GM19351 (cell line): ENCODE results near the gene ST3GAL3.

Experiments used
- ATAC-seq: cut with Tn5 transposase; IDR thresholded peaks from one replicate; pipeline ENCODE4 v1.9.1; 2021; ENCODE audit warnings: mild to moderate bottlenecking, moderate library complexity; ENCODE audit not compliant: unreplicated experiment

ST3GAL3 gene

DNA sequence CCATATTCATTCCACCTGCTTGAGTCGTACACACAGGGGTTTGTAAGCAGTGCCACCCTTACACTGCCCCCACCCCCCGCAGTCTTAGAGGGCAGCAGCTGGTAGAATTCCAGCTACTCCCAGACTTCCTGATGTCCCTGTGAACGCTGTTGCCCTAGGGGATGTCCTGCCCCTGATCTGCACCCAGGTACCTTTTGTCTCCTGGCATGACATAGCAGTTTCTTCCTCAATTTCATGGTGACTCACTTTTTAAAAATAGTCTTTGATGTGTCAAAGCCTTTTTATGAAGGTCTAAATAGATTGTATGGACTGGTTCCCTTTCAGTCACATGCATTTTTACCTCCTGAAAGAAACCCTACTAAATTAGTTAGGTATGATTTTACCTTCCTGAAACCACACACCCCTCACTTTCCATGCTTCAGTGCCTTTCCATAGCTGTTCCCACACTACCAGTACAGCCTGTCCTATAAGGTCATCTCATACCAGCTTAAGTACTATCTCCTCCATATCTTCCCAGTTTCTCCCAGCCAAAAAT, 76.4 kb downstream of the ST3GAL3 start:
- ATAC-seq: no peak

GRCh38 chr1:43786201-43786958, 79.0 kb downstream of the ST3GAL3 start:
- ATAC-seq: no peak

DNA sequence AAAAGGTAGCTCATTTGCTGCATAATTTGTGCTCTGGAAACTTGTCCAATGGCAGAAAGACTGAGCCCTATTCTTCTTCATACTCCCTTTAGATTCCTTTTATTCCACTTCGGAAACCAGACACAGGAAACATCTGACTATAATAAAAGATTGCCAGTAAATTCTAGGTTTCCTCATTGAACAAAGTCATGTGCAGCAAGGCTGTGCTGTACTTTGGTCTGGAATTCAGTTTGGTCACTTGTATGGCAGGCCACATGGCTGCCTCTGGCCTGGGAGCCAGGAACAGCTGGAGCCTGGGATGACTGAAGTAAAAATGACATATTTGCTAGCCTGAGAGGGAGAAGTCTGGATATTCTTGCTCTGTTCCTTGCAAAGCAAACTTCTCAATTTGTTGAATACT, 79.6 kb downstream of the ST3GAL3 start:
- ATAC-seq: no peak

GRCh38 chr1:43789604-43790550, 82.5 kb downstream of the ST3GAL3 start:
- ATAC-seq: no peak

- no peak for ATAC-seq
These were observed 83.9 kb downstream of the ST3GAL3 start for GRCh38 chr1:43791243-43791642.

DNA sequence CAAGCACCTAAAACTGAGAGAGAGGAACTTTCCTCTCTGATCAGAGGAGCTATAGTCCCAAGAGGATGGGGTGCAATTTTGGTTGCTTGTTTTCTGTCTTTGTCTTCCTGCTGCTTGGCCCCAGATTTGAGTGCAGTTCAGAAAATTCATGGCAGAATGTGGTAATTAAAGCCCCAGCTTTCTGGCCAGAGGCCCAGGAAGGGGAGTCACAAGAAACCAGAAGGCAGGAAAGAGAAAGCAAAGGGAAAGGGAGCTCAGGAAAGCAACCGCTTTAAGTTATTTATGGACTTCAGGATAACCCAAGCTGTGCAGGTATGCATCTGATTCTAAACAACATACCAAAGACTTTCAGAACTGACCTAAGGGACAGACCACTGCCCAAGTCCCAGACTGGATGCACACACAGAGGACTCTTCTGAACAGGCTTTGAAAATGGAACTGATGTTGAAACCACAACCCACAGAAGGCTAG, 88.8 kb downstream of the ST3GAL3 start:
- ATAC-seq: no peak

DNA sequence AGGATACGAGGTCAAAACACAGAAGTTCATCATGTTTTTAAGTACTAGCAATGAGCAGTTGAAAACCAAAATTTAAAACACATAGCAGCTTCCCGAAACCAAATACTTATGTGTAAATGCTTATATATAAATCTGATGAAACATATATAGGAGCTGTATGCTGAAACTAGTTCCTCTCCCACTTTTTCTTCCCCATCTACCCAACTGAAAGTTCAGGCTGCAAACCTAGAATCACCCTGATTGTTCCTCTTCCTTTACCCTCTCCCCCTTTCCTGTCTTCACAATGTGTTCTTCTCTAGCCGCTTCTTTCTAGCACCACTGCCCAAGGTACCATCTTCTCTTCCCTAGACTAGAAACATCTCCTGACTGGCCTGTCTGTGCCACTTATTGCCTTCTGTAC, 90.6 kb downstream of the ST3GAL3 start:
- ATAC-seq: no peak

DNA sequence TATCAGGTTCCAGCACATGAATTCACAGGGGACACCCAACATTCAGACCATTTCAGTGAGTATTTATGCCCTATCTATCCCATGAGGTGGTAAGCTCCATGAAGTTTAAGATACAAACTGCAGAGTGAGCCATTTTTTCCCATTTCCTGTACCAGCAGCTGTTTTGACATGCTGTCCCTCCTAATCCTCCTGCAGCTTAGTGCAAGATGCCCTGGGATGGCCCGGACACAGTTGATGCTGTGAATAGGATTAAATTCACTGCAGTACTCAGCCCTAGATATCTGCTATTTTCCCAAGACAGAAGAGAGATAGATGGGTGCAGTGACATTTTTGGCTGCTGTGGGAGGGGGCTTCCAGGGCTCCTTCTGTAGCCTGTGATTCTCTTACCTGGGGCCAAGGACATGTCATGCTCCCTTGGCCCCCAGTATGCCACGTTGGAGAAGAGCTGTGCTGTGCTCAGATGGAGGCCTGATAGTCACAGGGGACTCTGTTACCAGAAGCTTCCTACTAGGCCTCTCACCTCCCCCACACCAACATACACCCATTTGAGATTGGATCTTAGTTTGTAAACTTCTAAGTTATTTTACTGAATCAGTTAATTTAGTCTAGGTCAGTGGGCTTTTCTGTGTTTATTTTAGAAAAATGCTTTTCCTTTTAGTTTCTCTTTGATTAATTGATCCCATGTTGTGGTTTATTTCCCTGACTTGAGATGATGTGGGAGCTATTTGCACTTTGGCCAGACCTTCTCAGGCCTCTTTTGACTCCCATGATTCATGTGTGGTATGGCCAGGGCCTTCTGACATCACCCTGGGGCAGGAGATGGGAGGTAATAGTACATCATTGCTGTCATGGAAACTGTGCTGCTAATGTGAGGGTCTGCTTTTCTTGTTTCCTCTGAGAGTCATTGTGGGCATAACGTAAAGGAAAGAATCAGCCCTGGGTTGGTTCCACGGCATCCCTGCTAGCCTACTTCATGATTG, 92.6 kb downstream of the ST3GAL3 start:
- ATAC-seq: no peak

DNA sequence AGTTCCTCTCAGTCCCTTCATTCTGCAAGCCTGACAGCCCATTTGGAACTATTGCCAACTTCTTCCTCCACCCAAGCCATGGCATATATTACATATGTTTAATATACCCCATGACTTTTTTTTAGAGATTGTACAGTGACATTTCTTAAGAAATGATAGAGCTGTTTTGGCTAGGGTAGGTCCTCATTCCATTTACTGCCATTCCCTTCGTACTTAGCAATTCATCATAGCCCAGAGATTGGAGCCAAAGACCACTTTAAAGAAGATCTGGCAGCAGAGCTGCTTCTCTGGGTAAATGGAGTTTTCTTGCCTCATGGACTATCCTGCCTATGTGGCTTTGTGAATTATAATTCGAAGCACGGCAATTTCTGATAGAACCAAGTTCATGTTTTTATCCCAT, 93.4 kb downstream of the ST3GAL3 start:
- ATAC-seq: no peak

GRCh38 chr1:43801203-43801602, 93.9 kb downstream of the ST3GAL3 start:
- ATAC-seq: no peak

- ATAC-seq: no peak
These were observed 95.1 kb downstream of the ST3GAL3 start for GRCh38 chr1:43802356-43802980.

DNA sequence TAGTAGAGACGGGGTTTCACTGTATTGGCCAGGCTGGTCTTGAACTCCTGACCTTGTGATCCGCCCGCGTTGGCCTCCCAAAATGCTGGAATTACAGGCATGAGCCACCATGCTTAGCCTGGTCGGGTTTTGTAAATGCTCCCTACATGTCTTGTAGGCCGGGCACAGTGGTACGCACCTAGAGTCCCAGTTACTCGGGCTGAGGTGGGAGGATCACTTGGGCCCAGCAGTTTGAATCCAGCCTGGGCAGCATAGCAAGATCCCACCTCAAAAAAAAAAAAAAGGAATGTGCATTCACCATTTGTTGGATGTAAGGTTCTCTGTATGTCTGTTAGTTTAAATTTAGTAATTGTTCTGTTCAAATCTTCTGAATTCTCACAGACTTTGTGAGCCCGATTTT, 95.8 kb downstream of the ST3GAL3 start:
- ATAC-seq: no peak

DNA sequence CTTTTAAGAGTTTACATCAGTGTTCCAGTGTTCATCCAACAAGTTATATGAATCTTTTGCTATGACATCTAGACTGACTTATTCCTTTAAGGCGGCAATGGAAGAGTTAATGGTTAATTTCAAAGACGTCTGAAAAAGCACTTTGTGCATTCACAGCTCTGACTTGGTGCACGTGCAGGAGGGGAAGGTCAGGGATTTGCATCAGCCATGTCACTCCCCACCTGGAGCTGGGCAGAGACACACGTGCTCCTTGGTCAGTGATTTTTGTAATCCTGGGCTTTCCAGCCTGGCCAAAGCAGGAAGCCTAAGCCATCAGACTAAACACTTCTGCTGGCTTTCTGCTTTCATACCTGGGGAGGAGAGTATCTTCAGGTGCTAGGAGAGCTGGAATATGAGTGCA, 96.3 kb downstream of the ST3GAL3 start:
- ATAC-seq: no peak

DNA sequence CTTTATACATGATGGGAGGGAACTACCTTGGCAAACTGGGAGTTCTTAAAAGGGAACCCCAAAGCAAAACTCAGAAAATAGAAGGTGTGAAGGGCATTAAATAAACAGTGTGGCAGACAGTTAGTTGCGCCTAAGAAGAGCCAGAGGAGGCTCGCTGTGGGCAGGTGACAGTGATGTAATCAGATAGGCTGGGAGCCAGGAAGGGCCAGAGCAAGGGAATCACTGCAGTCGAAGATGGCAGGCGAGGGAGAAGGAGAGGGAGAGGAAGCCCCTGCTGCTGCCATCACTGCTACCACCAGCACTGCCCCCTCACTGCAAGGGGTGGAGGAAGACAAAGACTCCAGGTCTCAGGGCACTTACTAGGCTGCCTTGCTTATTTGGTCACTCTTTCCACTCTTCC, 97.2 kb downstream of the ST3GAL3 start:
- no peak for ATAC-seq

DNA sequence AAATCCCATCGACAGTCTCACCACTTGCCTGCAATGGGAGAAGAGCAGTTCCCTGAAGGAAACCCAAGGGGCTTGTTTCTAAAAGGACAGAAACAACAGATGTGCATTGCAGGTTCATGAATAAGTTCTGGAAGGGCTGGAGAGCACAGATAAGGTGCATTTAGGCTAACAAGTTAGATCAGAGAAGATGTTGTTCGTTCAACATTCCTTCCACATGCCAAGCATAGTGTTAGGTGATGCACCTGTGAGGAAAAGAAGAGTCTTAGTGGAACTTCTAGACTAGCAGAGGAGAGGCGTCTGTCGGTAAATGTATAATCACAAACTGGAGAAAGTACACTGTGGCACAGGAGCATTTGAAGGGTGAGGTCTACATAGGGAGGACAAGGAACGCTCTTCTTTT, 98.0 kb downstream of the ST3GAL3 start:
- no peak for ATAC-seq

DNA sequence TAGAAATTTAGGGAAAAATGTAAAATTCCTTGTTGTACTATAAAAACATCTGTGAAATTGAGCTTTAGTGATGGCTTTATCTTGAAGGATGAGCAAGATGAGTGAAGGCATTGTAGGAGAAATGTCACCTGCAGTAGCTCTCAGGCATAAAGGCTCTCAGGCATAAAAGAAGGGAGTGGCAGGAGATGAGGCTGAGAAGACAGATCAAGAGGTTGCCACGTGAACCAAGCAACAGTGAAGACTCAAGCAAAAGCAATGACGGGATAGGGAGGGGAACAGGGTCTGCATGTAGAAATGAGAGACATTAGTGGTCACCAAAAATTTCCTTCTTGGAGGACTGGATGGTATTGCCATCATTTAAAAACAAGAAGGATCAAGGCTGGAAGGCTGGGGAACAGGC, 98.8 kb downstream of the ST3GAL3 start:
- no peak for ATAC-seq

DNA sequence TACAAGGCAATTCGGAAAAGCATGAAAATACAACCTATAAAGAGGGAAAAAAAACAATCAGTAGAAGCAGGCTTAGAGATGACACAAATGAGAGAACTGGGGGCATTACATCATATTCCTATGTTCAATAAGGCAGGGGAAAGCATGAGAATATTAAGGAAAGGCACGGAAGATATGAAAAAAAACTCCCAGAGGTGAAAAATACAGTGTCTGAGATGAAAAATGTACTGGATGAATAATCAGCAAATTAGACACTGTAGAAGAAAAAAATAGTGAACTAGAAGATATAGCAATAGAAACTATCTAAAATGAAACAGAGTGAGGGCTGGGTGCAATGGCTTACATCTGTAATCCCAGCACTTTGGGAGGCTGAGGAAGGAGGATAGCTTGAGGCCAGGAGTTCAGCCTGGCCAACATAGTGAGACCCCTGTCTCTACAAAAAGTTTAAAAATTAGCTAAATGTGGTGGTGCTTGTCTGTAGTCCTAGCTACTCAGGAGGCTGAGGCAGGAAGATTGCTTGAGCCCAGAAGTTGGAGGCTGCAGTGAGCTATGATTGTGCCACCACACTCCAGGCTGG, 101.8 kb downstream of the ST3GAL3 start:
- ATAC-seq: no peak

- no peak for ATAC-seq
These were observed 105.2 kb downstream of the ST3GAL3 start for GRCh38 chr1:43812579-43812978.

GRCh38 chr1:43814401-43814800, 107.1 kb downstream of the ST3GAL3 start:
- no peak for ATAC-seq
